NK-92 treated with Interleukin-12 subunit alpha and Interleukin-12 subunit beta, amount 100 ng/mL, for 24 hours (cell line): ENCODE measurements around the gene IDH2.

Experiments
- DNase-seq: peaks from one replicate; lab custom pipeline; 2025; lab: John Stamatoyannopoulos, UW

Gene IDH2

DNA sequence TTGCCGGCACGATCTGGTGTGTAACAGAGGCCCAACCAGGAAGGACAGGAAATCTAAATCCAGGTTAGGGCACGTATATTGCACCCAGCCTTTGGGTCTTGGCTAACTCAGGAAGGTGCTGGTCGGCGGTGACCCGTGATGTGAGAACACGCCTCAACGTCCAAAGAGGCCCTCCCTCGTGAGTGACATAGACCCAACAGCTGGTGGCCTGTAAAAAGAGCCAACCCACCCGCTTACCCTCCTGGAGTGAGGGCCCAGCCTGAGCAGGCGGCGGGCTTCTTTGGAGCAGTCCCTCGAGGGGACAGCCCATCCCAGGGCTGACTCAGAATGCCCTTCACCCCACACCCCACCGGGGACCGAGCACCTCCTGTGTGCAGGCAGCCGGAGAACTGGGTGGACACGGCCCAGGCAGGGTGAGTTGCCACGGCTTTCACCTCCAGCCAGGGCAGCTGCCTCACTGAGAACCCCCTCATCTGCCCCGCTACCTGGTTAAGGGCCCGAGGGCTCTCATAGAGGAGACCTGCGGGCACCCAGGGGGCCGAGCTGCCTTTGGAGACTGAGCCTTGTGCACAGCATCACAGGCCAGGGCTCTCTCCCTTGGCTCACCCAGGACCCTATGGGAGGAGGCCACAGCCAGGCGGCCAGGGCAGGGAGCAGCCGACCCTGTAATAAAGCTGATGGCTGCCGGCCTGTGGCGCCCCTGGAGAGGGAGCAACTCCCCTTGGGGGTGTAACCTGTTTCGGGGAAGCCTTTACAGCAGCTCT, 59.3 kb downstream of the IDH2 start:
- DNase-seq: no peak

DNA sequence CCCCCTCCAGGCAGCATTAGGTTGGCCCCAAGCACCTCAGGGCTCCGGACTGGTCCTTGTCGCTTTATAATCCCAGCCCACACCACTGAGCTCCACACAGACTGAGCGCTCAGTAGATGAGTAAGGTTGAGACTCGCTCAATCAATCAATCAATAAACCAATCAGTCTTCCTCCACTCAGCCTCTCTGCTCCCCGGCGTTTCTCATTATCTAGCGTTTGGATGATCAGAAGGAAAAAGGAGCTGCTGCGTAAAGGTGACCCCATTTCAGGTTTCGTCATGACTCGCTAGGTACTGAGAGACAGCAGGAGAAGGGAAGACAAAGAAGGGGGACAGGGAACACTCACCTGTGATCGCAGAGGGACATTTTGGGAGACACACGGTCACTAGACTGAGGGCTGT, 59.9 kb downstream of the IDH2 start:
- no peak for DNase-seq

DNA sequence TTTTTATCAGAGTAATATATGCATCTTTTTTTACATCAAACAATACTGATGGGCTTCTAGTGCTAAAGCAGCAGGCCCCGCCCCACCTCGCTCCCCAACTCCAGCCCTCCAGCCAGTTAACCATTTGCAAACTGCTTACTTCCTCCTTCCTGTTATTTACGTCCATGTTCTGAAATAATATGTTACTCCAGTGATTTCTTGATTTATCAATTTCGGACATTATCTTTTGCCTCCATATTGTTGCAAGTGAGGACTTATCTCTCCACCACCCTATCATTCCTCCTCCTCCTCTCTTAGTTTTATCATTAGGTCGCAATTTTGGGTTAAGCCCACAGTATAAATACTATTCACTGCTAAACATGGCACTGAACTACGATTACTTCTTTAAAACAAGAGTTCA, 61.6 kb downstream of the IDH2 start:
- DNase-seq: no peak

DNA sequence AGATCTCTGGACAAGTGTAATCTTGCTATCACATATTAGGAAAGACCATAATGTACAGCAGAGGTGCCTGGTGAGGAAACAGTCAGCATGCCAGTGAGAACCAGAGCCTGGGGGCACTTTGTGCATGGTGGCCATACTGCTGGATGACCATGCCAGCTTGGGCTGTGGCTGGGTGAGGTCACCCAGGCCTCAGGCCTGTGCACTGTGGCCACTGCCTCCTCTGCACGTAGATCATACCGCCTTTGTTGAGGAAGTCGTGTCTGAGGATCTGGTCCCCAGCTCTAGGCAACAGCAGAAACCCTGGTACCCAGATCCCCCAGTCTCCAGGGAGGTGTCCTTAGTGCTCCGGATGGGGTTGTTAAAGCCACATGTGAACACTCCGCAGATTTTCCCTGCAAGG, 62.3 kb downstream of the IDH2 start:
- DNase-seq: no peak

DNA sequence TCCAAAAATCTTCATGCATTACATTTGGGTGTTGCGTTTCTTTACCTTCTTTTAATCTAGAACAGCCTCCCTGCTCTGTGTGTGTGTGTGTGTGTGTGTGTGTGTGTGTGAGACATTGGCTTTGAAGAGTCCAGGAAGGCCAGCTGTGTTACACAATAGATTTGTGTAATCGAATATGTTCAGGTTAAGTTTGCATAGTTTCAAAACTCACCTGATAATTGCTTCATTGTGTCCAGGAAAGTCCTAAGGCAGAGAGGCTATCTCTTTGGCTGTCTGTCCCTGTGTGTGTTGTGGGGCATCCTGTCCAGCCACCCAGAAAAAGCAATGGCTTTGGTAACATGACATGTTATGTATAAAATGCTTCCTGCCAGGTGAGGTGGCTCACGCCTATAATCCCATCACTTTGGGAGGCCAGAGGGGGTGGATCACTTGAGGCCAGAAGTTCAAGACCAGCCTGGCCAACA, 63.6 kb downstream of the IDH2 start:
- no peak for DNase-seq

DNA sequence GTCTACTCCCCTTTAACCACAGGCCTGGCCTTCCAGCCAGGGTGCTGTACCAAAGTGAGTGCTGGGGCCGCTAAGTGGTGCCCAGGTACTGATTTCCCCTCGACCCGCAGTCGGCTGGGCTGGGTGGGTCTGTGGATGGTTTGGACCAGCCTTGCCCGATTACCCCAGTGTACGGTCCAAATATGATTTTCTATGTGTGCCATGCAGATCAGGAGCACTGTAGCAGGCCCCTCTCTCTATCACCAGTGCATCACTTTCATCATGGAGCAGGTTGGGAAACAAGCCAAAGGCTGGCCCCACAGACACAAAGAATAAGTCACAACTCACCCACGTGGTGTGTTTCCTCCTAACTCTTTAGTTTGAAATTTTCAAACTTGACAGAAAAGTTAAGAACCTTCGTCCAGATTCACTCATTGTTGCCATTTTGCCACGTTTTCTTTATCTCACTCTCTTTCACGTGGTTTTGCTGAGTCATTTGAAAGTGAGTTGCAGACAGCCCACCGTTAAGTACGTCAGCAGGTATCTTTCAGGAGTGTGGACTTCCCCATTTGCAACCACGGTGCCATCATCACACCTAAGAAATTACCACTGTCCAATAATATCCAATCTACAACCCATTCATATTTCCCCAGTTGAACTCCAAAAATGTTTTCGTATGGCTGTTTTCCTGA, 64.2 kb downstream of the IDH2 start:
- peak; percentile 60 for DNase-seq

DNA sequence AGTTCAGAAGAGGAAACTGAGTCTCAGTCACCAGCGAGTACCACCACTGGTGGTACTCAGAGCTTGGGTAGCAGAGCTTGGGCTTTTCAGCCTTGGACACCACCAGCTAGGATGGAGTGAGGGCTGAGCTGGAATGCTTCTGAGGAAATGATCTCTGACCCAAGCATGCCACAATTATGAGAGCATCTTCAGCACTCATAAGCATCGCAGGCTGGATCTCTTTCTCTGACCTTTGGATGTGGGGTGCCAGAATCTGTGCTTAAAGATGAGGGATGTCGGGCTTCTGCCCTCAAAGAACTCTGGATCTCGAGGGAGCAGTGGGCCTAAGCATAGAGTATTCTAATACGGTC, 64.8 kb downstream of the IDH2 start:
- no peak for DNase-seq

DNA sequence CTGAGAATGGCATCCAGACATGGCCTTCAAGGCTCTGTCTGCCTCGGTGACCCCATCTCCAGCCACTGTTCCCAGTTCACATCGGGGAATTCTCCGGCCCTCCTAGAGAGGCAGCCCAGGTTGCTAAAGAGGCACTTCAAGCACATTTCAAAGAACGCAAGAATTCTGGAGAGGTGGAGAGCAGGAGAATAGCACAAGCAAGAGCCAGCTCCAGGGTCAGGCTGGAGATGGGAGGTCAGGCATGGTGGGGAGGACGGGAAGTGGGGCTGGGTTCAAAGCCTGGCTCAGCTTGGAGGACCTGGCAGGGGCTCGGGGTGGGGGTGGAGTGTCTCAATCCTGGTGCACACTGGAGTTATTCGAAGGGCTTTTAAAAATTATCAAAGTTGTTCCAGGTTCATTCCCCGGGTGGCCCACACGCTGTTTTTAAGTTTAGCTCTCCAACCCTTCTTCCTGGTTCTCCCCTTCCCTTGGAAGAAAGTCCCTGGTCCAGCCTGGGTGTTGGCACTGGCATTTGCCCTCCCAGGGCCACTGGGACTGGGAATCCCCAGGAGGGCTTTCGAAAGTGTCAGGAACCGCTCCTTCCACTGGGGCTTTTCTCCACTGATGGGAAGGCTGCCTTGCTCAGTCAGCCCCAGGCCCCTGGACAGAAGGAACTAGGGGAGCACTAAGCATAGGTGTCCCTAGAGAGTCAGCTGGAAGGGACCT, 65.3 kb downstream of the IDH2 start:
- DNase-seq: no peak

DNA sequence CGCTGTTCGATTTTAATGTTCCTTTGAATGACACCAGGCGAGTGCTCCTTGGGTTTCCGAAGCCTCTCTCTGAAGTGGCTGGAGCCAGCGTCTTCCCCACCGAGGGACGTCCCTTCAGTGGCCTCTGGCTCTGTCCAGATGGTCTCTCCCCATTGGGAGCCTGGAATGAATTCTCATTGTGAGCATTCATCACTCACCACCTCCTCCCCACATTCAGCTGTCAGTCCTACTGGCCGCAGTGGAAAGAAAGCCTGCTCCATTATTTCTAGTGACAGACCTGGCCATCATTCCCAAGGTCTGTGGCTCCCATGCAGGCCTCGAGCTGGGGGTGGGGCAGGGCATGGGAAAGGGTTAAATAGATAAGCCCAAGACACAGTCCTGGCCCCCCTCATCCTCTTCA, 65.9 kb downstream of the IDH2 start:
- DNase-seq: no peak

DNA sequence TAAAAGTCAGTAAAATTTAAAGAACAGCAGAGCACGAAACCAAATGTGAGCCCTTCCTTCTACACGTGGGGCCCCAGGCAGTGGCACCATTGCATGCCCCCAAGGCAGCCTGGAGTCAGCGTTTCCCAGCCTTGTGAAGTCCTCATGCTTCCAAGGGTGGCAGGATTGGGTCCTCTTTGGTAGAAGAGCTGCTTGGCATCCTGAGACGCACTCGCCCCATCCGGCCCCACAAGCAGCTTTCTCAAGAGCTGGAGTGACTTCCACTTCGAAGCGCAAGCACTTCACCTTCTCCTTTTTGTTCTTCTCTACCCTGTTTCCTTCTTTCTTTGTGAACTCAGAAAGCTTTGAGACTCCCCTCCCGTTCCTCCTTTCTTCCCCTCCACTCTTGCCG, 66.4 kb downstream of the IDH2 start:
- no peak for DNase-seq

DNA sequence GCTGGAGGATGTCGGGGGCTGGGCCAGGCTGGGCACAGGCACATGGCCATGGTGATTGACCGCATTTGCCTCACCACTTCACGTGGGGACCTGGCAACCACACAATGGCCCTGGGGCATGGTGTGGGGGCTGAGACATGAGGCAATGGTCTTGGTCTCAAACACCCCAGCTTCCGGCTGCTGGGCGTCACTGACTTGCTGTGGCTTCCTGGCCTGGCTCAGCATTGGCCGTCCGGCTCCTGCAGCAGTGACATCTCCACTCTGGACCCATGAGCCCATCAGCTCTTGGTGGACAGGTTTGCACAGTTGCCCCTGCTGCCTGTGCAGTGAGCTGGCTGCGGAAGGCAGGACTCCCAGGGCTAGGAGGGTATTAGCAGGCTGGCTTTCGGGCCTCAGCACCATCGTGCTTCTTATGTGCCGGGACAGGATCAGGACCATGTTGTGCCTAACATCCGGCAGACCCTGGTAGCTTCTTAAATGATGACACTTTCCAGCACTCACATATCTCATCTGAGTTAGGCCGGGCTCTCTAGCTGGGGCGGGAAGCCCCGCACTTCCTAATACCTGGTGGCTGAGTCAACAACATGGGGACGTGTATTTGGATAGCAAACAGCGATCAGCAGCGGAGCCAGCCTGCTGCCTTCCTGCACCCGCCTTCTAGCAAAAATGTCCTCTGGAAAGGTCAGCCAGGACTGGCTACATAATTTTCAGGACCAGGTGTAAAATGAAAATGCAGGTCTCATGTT, 67.0 kb downstream of the IDH2 start:
- peak; percentile 93 for DNase-seq

DNA sequence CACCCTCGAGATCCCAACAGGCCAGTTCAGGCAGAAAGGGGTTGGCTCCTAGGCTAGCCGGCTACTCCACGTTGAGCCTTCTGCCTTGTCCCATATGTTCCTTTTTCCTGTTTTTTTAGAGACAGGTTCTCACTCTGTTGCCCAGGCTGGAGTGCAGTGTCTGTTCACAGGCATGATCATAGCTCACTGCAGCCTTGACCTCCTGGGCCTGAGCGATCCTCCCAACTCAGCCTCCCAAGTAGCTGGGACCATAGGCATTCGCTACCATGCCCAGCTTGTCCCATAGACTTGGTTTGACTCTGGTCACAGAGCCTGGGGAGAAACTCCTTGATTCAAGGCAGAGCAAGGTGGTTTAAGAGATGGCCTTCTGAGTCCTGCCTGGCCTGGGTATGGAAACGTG, 68.8 kb downstream of the IDH2 start:
- DNase-seq: no peak
